Activated CD4-positive, alpha-beta T cell treated with anti-CD3 and anti-CD28 coated beads, Interleukin-2, amount 50 U/mL, for 24 hours (primary cell): ENCODE measurements around the gene UNCX.

ENCODE experiments used
- DNase-seq, 2 donors: peaks; one replicate each; pipeline ENCODE4 v3.0.0-alpha.2; 2020; ENCODE audit warnings: low read depth in 1 of 2, low spot score in 1 of 2

UNCX gene

DNA sequence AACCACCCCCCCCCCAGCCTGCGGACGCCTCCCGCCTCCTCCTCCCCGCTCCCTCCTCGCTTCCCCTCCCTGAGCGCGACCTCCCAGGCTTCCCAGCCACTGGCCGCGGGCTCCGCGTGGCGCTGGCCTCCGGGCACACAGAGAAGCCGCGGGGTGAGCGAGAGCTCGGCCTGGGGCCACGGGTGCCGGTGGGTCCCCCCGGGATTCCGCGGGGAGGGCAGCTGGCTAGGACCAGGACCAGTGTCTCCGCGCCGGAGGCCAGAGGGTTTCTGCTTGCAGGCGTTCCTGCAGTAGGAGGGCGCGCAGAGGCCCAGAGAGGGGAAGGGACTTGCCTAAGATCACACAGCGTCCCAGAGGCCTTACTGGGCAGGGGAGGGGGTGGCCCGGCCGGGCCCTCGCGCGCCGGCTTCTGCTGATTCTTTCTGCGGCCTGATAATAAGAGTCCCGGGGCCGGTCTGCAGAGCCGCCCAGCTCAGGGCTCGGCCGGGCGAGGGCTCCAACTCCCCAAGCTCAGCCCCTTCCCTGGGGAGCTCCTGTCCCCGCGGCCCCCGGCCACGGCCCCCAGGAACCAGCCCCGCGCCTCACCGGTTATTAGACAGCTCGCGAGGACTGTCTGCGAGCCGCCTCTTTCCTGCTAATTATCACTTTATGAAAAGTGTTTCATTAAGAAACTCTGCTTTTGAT lies 10.1 kb downstream of the UNCX start:
- no peak for DNase-seq

DNA sequence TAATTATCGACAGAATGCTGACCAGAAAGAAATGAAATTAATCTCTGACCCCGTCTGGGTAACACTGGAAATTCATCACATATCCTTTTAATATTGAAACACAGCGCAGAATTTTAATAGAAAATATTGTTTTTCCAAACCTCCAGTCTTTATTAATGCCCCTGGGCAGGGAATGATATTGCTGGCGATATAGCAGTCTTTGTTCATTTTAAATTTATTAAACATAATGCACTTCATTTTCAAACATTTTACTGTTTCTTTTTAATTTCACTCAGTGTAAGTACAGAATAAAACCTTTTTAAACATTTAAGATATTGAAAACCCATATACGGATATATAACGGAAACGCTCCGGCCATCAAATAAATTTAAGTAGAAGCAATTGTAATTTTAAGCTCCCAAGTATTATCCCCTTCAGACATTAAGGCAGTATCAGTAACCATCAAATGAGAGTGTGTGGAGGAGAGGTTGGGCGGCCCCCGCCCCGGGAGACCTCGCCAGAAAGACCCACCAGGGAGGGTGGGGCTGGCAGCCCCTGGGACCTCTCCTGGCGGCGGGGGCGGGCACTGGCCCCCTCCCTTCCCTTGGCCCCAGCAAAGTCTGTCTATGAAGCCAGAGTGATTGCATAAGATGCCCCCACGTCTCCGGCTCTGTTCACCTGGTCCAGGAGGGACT lies 10.8 kb downstream of the UNCX start:
- no peak for DNase-seq

DNA sequence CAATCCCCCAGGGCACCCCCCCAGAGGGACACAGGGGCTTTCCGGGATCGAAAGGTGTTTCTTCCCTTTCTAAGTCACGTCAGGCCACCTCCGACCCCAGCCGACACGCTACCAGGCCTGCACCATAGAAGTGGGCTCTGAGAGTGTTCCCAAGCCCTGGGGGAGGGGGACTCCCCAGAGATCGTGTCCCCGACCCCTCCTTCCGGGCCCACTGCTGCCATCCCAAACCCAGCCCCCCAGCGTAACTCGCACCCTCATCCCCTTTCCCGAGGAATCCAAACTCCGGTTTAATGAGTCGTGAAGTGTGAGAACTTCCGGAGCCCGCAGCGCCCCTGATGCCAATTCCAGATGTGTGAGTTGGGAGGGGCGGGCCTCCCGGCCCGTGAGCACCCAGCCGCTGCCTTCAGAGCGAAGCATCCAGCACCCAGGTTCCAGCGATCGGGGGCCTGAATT lies 11.3 kb downstream of the UNCX start:
- DNase-seq: no peak

DNA sequence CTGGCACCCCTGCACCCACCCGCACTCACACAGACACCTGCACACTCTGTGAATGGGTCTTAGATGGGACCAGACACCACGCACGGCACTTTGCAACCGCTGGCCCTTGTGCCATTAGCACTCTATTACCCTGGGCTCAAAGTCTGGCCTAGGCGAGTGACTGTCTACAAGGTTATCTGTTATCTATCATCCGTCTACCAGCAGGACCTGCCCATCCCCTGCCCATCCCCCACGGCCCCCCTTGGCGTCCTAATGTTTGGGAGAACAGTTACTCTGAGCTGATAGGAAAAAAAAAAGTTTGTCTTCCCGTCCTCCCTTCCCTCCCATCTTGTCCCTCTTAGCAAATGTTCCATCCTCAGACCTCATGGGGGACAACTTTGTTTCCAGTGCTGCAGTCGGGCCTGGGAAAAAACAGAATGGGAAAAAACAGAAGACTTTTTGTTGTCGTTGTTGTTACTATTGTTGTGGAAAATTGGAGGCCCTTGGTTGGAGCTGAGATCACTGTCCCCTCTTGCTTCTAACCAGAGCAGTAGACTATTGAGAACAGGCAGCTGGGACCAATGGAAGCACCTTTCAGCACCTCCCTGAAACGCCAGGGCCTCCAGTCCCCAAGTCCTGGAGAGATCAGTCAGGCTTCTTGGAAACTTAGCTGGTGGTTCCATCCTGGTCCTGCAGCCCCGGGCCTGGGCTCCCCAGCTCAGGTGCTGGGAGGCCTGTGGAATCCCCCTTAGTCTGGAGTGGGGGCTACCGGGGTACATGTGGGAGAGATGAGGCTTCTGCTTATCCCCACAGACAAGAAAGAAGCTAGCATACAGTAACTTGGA lies 12.2 kb downstream of the UNCX start:
- DNase-seq: no peak

DNA sequence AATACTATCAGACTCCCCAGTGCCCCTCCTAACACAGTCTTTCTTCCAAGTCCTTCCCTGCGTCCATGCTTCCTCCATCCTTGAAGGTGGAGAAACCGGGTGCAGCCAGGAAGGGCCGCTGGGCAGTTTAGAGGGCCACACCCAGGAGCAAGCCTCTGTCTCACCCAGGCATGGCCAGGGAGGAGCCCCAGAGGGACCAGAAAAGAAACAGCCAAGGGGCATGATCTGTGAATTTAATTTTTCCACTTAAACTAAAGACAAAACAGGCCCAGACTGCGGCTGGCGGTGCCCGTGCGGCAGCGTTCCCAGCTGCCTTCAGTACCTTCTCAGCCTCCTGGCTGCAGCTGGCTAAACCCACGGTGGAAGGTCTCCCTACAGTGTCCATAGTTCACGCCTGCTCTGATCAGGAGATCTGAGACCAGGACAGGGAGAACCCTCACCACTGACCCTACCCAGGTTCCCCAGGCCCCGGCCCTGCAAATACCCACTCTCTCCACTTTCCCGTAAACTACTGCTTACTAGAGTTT lies 12.9 kb downstream of the UNCX start:
- no peak for DNase-seq

DNA sequence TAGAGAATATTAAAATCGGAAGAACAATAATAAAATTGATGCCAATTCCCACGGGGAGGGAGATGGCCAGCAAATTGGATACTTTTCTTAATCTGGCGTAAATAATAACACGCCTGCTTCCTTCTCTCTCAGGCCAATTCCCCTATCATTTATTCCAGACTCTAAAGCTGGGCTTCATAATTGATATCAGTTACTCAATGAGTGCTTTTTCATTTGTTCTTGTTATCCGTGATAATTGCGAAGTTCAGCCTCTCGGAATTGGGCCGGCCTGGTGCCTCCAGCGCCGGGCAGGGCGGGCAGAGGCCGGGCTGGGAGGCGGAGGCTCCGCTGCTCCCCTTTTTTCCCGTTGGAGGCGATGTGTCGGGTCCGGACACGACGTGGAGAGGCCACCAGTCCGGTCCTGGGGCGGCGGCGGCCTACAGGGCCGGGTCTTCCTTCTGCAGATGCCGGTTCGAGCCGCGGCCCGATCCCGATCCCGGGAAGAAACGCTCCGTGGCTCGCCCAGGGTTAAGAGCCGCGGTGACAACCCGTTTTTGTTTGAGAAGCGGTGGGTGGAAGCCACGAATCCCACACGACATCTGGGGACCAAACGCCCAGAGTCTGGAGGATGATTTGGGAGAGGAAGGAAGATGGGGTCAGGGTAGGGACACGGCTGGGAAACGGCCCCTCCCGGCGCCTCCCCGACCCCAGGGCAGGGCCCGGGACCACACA lies 13.6 kb downstream of the UNCX start:
- DNase-seq: no peak

DNA sequence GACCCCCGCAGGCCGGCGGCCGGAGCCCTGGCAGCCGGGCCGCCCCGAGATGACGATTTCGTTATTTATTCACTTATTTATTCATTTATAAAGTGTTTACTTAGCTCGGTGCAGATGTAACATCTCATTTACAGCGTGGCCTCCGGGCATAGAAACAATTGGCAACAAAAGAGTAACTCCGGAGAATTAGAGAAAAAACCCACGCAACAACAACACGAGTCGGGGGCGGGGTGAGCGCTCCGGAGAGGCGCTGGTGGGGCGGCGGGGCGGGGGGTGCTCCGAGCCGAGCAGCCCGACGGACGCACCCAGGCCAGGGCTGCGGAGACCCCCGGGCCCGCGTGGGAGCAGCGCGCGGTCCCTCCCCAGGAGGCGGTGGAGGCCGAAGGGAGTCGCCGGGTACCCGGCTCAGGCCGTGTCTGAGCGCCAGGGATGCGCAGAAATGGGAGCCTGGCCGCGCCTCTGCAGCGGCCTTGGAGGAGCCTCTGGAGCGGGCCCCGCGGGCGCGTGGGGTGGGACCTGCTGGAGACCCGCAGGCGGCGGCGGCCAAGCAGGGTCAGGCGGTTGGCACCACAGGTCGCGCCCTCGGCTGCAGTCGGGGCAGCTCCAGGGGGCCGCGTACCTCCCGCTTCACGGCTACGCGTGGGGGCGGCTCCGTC lies 14.3 kb downstream of the UNCX start:
- no peak for DNase-seq

DNA sequence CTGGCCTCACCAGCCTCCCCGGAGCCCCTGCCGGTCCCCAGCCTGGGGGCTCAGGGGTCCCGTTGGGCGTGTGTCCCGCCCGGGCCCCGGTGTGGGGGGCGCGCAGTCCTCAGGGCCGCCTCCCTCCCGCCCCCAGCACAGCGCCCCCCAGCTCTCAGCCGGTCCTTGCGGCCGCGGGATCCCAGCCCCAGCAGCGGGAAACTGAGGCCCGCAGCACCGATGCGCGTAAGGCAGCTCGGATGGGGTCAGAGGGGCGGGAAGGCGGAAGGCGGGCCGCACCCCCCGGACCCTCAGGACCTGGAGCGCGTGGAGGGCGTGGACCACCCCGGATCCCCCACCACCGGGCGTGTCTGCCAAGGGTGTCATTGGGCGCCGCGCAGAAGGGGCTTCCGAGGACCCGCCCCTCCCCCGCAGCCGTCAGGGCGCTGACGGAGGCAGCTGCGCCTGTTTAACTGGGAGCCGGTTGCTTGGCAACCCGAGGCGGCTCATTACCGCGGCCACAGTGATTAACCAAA lies 14.9 kb downstream of the UNCX start:
- DNase-seq: no peak

DNA sequence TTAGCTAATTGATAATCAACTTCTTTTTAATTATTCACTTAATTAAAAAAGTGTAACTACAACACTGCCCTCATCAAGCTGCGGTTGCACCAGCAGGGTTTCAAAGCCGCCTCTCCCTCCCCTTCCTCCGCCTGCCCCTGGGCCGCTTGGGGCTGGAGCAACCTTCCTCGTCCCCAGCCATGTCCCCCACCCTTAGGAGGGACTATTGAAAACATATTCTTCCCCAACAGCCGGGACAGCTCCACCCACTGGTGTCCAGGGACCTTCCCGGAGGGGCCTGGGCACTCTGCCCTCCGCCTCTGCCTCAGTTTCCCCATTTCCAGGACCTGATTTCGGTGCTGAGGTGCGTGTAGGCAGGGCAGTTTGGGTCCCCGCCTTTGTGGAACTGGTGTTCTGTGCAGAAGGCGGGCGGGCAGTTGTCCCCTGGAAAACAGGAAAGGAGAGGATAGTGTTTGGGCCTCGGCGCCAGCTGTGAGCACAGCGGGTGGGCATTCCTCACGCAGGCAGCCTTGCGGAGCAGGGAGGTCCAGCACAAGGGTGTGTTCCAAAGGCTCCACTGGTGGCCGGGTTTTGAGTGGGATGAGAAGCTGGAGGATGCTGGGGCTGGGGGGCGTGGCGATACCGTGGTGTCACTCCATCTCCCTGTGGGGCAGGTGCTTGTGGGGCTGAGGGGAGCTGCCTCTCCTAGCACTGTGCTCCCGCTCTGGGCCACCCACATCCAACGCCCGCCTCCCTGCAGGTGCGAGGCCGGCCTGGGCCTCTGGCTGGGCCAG lies 15.7 kb downstream of the UNCX start:
- no peak for DNase-seq

DNA sequence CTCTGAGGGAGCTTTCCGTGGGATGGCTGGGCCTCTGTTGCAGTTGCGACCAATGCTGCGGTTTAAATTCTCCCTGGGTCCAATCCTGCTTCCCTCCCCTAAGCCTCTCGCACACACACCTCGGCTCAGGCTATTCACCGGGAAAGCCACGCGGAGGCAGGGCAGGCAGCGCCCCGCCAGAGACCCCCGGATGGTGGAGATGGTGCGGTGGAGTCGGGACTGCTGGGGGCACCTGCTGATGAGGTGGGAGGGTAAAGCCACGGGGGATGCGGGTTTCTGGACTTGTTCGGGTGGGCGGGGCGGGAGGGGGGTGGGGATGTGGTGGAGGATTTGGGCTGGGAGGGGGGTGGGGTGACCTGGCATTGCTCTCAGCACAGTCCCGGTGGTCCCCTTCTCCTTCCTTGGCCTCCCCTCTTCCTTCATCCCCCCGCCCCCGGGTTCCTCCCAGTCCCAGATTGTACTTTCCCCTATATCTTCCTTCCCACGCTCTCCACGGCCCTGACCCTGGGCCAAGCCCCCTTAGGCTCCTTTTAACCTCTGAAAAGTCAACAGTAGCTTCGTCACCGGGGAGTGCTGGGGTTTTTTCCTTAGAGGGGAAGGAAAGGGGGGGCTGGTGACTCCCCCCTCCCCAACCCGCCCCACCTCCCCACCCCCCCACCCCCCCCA lies 16.4 kb downstream of the UNCX start:
- DNase-seq: no peak

DNA sequence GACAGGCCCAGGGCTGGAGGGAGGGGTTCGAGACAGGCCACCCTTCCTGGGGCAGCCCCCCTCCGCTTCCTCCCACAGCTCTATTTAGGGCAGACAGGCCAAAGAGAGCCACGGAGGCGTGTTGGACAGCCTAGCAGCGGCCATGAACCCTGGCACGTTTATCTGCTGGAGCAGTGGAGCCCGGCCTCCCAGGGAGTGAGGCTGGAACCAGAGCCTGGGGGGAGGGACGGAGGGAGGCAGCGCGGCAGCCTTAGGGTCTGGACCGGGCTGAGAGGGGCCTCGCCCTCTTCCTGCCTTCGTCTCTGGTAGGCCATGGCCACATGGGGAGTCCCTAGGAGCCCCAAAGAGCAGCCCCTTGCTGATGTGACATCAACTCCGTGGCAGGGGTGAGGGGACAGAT lies 17.1 kb downstream of the UNCX start:
- no peak for DNase-seq

DNA sequence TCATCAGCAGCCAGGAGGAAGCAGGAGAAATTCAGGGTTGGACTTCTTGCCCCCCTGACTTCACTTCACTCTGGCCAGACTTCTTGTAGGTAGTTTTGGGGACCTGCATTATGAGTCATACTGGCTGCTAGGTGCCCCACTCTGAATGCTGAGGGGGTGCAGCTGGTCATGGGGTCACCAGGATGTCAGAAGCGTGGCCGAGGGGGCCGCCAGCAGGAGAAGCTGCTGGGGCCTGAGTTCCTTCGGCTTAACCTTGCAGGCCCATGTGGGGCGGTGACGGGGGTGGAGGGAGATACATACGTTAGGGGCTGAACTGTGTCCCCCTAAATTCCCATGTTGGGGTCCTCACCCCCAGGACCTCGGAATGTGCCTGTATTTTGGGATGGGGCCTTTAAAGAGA lies 18.2 kb downstream of the UNCX start:
- DNase-seq: no peak

DNA sequence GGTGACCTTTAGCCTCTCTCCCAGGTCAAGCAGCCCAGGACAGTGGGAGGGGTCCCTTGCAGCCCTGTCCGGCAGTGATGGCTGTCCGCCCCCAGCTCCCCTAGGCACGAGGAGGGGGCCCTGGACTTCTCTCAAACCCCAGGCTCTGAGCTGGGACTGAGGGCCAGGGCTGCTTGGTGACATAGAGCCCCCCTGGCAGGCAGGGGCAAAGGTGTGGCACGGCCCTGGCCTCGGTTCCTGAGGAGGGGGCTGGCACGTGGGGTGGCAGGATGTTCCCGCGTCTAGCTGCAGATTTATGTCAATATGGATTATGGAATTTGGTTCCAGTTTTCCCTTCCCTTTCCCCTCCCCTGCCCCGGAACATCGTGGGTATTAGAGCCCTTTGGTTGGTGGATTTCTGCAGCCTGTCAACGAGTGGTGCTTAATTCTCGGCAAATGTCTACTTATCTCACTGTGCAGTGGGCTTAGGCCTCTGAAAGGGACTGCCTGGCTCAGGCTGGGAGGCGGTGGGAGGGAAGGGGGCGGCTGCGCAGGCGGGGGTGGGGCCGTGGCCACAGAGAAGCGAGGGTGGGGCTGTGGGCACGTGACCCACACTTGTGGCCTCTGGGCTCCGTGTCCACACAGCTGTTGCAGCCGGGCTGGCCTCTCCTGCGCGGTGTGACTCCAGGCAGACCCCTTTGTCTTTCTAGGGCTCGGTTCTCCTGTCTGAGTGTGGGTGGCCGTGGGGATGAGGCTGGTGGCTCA lies 19.3 kb downstream of the UNCX start:
- no peak for DNase-seq

DNA sequence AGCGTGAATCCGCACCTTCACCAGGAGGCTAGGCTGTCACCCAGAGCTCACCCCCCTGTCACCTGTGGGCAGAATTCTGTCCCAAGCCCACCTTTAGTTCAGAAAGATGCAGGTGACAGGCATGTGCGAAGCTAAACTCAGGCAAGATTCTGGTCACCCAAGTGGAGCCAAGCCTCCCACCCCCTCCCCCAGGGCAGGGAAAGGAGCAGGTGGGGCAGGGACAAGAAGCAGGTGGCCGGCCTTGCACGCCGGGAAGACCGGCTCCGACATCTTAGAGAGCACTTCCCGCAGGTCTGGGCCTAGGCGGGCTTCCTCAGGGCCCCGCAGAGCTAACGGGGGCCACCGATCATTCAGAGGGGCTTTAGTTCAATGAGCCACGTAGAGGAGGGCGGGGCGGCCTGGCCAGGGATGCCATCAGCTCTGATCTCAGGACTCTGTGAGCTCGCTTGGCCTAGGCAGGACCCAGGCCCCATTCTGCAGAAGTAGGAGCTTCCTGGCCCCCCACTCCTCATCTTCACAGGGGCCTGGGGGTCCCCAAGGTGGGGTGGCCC lies 19.9 kb downstream of the UNCX start:
- no peak for DNase-seq

DNA sequence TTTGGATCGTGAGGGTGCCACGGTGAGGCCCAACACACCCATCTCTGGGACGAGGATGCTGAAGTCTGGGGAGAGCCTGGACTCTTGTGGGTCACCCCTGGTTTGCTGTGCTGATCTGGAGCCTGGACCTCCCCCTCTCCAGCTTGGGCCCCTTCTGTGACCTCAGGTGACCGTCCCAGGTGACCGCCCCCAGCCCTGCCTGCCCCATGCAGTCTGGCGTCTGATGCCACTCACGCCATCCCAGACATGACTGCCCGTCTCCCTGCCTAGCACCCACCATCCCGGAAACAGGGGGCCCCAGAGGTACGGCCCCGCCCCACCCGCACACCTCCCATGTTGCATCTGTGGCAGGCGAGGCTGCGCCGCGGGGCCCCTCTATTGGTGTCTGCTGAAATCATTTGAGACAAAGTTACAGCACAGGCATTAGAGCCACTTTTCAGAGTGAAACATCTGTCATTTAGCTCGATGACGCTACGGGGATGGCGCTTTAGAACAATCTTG lies 21.1 kb downstream of the UNCX start:
- DNase-seq: no peak

DNA sequence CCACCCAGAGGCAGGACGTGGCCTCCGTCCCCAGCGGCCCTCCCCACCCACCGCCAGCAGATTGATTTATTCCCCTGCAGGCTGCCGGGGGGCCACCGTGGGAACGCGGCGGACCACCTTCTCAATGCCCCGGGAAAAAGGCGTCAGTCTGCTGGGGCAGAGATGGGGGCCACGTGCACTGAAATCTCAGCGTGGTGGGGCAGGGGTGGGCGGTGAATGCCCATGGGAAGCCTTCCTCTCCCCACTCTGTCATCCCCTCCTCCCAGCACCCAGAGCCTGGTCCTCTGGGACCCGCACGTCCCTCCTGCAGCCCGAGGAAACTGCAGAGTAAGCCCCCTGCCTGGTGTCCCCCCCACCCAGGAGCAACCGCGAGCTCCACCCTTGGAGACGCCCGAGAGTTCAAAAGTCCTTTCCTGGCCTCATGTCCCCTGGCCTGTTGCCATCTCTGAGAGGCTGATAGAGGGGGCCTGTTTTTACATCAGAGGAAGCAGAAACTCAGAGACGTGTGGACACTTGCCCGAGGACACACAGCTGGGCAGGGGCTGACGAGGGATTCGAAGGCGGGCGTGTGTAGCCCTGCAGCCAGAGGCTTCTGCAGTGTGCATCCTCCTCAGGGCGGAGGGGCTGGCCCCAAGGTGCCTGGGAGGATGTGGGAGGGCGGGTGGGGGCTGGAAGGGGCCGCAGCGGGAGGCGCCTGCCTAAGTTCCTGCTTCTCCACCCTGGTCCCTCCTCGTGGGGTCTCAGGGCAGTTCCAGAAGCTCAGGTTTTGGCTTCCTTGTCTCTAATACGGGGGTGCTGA lies 21.8 kb downstream of the UNCX start:
- no peak for DNase-seq
